HL-60 (cell line): ENCODE measurements around the gene GPR68.

ENCODE experiments used
- DNase-seq, 2 experiments: peaks; one replicate each; pipeline ENCODE4 v3.0.0-alpha.2; 2010 to 2020; ENCODE audit warnings: low read depth in 1 of 2, low spot score in 1 of 2
- H3K27ac ChIP-seq: fragments of 250-450 bp; sonication (Bioruptor Pico); replicated peaks from 2 replicates; pipeline ENCODE4 v1.5.1; 2020; ENCODE audit warnings: mild to moderate bottlenecking, moderate library complexity
- H3K27me3 ChIP-seq: fragments of 250-450 bp; sonication (Bioruptor Pico); 2 replicates; pipeline ENCODE4 v1.5.1; 2021; ENCODE audit warnings: mild to moderate bottlenecking, moderate library complexity; ENCODE audit not compliant: insufficient read depth, poor library complexity, severe bottlenecking
- H3K4me3 ChIP-seq: replicated peaks from 2 replicates; pipeline ENCODE4 v1.5.1; 2011; ENCODE audit warnings: mild to moderate bottlenecking, control low read depth, low read length; ENCODE audit not compliant: insufficient read depth
- GABPA ChIP-seq: IDR thresholded peaks from 2 replicates; pipeline ENCODE4 v1.6.1; 2012; ENCODE audit warnings: low read depth
- POLR2AphosphoS5 ChIP-seq: IDR thresholded peaks from 2 replicates; pipeline ENCODE4 v1.6.1; 2012; ENCODE audit warnings: low read depth
- SPI1 ChIP-seq: IDR thresholded peaks from 2 replicates; pipeline ENCODE4 v1.6.1; 2012; ENCODE audit warnings: low read depth, mild to moderate bottlenecking, borderline replicate concordance
- TF ChIP-seq, protein P1 (sequence below): IDR thresholded peaks from 2 replicates; pipeline ENCODE4 v1.6.1; 2012; ENCODE audit warnings: low read depth; ENCODE audit not compliant: insufficient replicate concordance
- TF ChIP-seq, protein P2 (sequence below): IDR thresholded peaks from one replicate; pipeline ENCODE4 v1.5.1; 2011; ENCODE audit warnings: low read length, control low read depth, inconsistent platforms; ENCODE audit not compliant: insufficient read depth

GPR68 gene

DNA sequence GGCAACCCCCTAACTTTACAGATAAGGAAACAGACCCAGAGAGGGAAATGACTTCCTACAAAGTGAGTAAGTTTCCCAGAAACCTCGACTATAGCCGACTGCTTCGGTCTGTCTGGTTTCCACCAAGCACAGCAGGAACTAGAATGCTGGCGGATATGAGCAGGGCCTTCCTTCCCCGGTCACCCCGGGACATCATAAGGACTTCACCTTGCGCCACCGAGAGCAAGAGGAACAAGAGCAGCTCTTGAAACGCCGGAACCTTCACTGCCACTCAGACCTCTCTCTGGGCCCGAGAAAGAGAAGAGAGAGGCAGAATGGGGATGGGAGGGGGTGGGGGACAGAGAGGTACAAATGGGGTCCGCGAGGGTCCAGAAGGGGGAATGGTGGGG, 29.4 kb upstream of the GPR68 start:
- Histone ChIP-seq H3K4me3 (no peak overlapping the region), H3K27me3 (no peaks in the 10 kb centered on the region), H3K27ac (no peak overlapping the region)
- TF ChIP-seq GABPA (no peak), POLR2AphosphoS5 (no peak), SPI1 (no peak)
- TF ChIP-seq, protein P1, sequence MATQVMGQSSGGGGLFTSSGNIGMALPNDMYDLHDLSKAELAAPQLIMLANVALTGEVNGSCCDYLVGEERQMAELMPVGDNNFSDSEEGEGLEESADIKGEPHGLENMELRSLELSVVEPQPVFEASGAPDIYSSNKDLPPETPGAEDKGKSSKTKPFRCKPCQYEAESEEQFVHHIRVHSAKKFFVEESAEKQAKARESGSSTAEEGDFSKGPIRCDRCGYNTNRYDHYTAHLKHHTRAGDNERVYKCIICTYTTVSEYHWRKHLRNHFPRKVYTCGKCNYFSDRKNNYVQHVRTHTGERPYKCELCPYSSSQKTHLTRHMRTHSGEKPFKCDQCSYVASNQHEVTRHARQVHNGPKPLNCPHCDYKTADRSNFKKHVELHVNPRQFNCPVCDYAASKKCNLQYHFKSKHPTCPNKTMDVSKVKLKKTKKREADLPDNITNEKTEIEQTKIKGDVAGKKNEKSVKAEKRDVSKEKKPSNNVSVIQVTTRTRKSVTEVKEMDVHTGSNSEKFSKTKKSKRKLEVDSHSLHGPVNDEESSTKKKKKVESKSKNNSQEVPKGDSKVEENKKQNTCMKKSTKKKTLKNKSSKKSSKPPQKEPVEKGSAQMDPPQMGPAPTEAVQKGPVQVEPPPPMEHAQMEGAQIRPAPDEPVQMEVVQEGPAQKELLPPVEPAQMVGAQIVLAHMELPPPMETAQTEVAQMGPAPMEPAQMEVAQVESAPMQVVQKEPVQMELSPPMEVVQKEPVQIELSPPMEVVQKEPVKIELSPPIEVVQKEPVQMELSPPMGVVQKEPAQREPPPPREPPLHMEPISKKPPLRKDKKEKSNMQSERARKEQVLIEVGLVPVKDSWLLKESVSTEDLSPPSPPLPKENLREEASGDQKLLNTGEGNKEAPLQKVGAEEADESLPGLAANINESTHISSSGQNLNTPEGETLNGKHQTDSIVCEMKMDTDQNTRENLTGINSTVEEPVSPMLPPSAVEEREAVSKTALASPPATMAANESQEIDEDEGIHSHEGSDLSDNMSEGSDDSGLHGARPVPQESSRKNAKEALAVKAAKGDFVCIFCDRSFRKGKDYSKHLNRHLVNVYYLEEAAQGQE = no peak
- TF ChIP-seq, protein P2, sequence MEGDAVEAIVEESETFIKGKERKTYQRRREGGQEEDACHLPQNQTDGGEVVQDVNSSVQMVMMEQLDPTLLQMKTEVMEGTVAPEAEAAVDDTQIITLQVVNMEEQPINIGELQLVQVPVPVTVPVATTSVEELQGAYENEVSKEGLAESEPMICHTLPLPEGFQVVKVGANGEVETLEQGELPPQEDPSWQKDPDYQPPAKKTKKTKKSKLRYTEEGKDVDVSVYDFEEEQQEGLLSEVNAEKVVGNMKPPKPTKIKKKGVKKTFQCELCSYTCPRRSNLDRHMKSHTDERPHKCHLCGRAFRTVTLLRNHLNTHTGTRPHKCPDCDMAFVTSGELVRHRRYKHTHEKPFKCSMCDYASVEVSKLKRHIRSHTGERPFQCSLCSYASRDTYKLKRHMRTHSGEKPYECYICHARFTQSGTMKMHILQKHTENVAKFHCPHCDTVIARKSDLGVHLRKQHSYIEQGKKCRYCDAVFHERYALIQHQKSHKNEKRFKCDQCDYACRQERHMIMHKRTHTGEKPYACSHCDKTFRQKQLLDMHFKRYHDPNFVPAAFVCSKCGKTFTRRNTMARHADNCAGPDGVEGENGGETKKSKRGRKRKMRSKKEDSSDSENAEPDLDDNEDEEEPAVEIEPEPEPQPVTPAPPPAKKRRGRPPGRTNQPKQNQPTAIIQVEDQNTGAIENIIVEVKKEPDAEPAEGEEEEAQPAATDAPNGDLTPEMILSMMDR = no peak
- peak in 1 of 2 experiments; percentile 57 for DNase-seq

DNA sequence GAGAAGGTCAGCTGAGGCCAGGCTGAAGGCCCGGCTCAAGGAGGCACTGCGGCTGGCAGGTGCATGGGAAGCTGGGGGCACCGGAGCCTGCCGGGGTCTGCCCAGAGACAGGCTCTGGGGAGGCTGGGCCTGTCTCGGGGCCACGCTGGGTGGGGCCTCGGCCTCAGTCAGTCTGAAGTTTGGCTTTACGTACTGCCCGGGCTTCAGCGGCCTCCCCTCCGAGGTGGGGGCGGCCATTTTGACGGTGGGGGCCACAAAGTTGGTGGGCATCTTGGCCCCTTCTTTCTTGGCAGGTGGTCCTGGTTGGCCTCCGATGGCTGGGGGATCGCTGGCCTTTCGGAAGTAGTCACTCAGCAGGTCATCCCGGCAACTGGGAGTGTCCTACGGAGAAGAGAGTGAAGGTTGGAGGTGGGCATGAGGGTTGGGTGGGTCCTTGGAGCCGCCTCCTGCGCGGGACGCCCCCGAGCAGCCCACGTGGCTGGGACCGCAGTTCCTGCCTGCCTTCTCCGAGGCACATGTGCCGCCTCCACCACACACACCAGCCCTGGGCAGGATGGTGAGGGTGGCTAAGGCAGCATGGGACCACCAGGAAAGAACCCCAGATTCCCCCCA, 28.9 kb upstream of the GPR68 start:
- Histone ChIP-seq H3K27ac (no peak overlapping the region), H3K27me3 (no peaks in the 10 kb centered on the region), H3K4me3 (no peak overlapping the region)
- no peak for TF ChIP-seq POLR2AphosphoS5
- TF ChIP-seq SPI1 = no peak
- no peak for TF ChIP-seq GABPA
- TF ChIP-seq, protein P1 = no peak
- TF ChIP-seq, protein P2 = no peak
- no peak for DNase-seq

DNA sequence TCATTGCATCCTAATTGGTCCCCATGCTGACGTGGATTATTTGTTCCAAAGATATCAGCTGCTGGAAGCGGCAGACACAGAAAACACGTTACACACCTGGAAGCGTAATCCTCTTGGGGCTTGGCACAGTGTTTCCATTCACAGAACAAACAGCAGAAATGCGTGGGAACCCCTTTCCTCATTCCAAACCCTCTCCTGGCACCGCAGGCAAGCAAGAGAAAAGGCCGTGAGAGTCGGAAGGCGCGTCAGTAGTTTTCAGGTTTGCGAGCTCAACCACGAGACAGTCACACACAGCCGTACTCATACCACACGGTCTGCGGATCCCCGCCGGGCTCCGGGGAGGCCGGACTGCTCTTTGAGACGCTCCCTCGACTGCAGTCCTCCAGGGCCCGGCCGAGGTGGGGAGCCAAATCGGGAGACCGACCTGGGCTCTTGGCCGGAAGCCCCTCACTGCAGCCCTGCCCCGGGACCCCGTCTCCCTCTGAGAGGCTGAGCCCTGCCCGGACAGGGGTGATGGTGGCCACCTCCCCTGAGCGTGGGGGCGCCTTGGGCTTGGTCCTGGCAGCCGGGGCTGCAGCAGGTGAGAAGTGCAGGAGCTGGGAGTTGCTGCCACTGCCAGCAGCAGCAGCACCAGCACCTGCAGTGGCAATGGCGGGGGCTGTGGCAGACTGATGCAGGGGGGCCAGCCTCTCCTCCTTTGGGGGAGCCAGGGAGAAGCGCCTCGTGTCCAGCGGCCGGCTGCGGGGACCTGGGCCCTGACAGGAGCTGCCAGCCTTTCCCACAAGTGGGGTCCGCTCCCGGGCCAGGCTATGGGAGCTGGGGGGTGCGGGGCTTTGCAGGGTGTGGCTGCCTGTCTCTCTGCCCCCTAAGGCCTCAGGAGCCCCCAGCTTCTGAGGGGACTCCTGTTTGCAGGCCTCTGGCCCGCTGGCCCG, 28.1 kb upstream of the GPR68 start:
- no peak for DNase-seq
- TF ChIP-seq, protein P2 = no peak
- TF ChIP-seq, protein P1 = no peak
- TF ChIP-seq GABPA = no peak
- TF ChIP-seq POLR2AphosphoS5 = no peak
- no peak for TF ChIP-seq SPI1
- no peak overlapping the region for H3K27ac ChIP-seq

More for the DNA sequence above, 28.1 kb upstream of the GPR68 start:
- no peak overlapping the region for H3K4me3 ChIP-seq
- no peaks in the 10 kb centered on the region for H3K27me3 ChIP-seq
